Activated CD4-positive, alpha-beta T cell treated with anti-CD3 and anti-CD28 coated beads for 1 hour (primary cell): Measurements from ENCODE around the gene EBLN1.

ENCODE experiments used
- DNase-seq: peaks from one replicate; pipeline ENCODE4 v3.0.0-alpha.2; 2020

The EBLN1 gene

GRCh38 chr10:22217842-22218241 is at the start of gene EBLN1:
Gene EBLN1 (minus strand): TSS chr10:22218015. CDS start chr10:22209983, 8,032 bp downstream.
- DNase-seq, result no peak

- no peak for DNase-seq
Measured at GRCh38 chr10:22265839-22266537, 48.2 kb upstream of the EBLN1 start.

- no peak for DNase-seq
Measured at GRCh38 chr10:22263106-22263505, 45.3 kb upstream of the EBLN1 start.

GRCh38 chr10:22259280-22259679 is 41.5 kb upstream of the EBLN1 start:
- no peak for DNase-seq

GRCh38 chr10:22258471-22258870 is 40.7 kb upstream of the EBLN1 start:
- DNase-seq, result no peak

GRCh38 chr10:22253580-22253882 is 35.7 kb upstream of the EBLN1 start:
- DNase-seq, result peak; percentile 44

GRCh38 chr10:22252801-22253579 is 35.2 kb upstream of the EBLN1 start:
- DNase-seq, result peak; percentile 34

- peak; percentile 43 for DNase-seq
Measured at GRCh38 chr10:22252224-22252800, 34.5 kb upstream of the EBLN1 start.

GRCh38 chr10:22251751-22252223 is 34.0 kb upstream of the EBLN1 start:
- peak; percentile 64 for DNase-seq

- no peak for DNase-seq
Measured at GRCh38 chr10:22250897-22251660, 33.3 kb upstream of the EBLN1 start.

- DNase-seq, result no peak
Measured at GRCh38 chr10:22247636-22248035, 29.8 kb upstream of the EBLN1 start.

- no peak for DNase-seq
Measured at GRCh38 chr10:22246680-22247391, 29.0 kb upstream of the EBLN1 start.

GRCh38 chr10:22245567-22245966 is 27.8 kb upstream of the EBLN1 start:
- DNase-seq, result no peak

GRCh38 chr10:22244855-22245254 is 27.0 kb upstream of the EBLN1 start:
- DNase-seq, result no peak

- no peak for DNase-seq
Measured at GRCh38 chr10:22244001-22244400, 26.2 kb upstream of the EBLN1 start.

GRCh38 chr10:22243321-22243720 is 25.5 kb upstream of the EBLN1 start:
- DNase-seq, result no peak

GRCh38 chr10:22231260-22231659 is 13.4 kb upstream of the EBLN1 start:
- no peak for DNase-seq

- DNase-seq, result no peak
Measured at GRCh38 chr10:22230158-22230833, 12.5 kb upstream of the EBLN1 start.

GRCh38 chr10:22229802-22230157 is 12.0 kb upstream of the EBLN1 start:
- no peak for DNase-seq

- peak; percentile 77 for DNase-seq
Measured at GRCh38 chr10:22228943-22229801, 11.4 kb upstream of the EBLN1 start.
